HG02623 (cell line): Measurements from ENCODE around the gene MED27.
"Not testable (repeated sequence)": the region's sequence is repeated elsewhere in the genome, so short reads cannot be mapped to it uniquely, and the experiment has no call there.

Source experiments
- ATAC-seq: cut with Tn5 transposase; IDR thresholded peaks from one replicate; pipeline ENCODE4 v1.9.1; 2021; ENCODE audit warnings: moderate library complexity; ENCODE audit not compliant: unreplicated experiment

Gene MED27

GRCh38 chr9:132020820-132021510 is 58.7 kb downstream of the MED27 start:
- no peak for ATAC-seq

GRCh38 chr9:132020272-132020671 is 59.4 kb downstream of the MED27 start:
- no peak for ATAC-seq

- ATAC-seq, result no peak
These were observed 60.0 kb downstream of the MED27 start for GRCh38 chr9:132019702-132020101.

- ATAC-seq, result no peak
These were observed 60.7 kb downstream of the MED27 start for GRCh38 chr9:132018957-132019405.

GRCh38 chr9:132016456-132016855 is 63.2 kb downstream of the MED27 start:
- no peak for ATAC-seq

GRCh38 chr9:132015866-132016265 is 63.8 kb downstream of the MED27 start:
- ATAC-seq, result no peak

GRCh38 chr9:132014218-132014805 is 65.4 kb downstream of the MED27 start:
- no peak for ATAC-seq

GRCh38 chr9:132012704-132013357 is 66.8 kb downstream of the MED27 start:
- no peak for ATAC-seq

GRCh38 chr9:132011896-132012295 is 67.8 kb downstream of the MED27 start:
- no peak for ATAC-seq

GRCh38 chr9:132011309-132011708 is 68.4 kb downstream of the MED27 start:
- no peak for ATAC-seq

- ATAC-seq, result not testable (repeated sequence)
These were observed 69.5 kb downstream of the MED27 start for GRCh38 chr9:132010201-132010600.

- no peak for ATAC-seq
These were observed 70.5 kb downstream of the MED27 start for GRCh38 chr9:132008855-132009812.

GRCh38 chr9:132008184-132008803 is 71.4 kb downstream of the MED27 start:
- ATAC-seq, result no peak

GRCh38 chr9:132007371-132008025 is 72.2 kb downstream of the MED27 start:
- no peak for ATAC-seq

- ATAC-seq, result no peak
These were observed 72.8 kb downstream of the MED27 start for GRCh38 chr9:132006677-132007370.

GRCh38 chr9:132005899-132006298 is 73.8 kb downstream of the MED27 start:
- no peak for ATAC-seq

- no peak for ATAC-seq
These were observed 75.3 kb downstream of the MED27 start for GRCh38 chr9:132004323-132004722.

GRCh38 chr9:132003896-132004295 is 75.8 kb downstream of the MED27 start:
- ATAC-seq, result no peak

GRCh38 chr9:132003319-132003704 is 76.4 kb downstream of the MED27 start:
- ATAC-seq, result no peak
